Hematopoietic multipotent progenitor cell treated with erythropoietin and hydrocortisone succinate and interleukin-3 and kit ligand, for 8 days (in vitro differentiated cells): Measurements from ENCODE around the gene GABPA.
"Not testable (repeated sequence)": the region's sequence is repeated elsewhere in the genome, so short reads cannot be mapped to it uniquely, and the experiment has no call there.

Experiments used
- DNase-seq: peaks from one replicate; pipeline ENCODE4 v3.0.0-alpha.2; 2015

Gene GABPA

DNA sequence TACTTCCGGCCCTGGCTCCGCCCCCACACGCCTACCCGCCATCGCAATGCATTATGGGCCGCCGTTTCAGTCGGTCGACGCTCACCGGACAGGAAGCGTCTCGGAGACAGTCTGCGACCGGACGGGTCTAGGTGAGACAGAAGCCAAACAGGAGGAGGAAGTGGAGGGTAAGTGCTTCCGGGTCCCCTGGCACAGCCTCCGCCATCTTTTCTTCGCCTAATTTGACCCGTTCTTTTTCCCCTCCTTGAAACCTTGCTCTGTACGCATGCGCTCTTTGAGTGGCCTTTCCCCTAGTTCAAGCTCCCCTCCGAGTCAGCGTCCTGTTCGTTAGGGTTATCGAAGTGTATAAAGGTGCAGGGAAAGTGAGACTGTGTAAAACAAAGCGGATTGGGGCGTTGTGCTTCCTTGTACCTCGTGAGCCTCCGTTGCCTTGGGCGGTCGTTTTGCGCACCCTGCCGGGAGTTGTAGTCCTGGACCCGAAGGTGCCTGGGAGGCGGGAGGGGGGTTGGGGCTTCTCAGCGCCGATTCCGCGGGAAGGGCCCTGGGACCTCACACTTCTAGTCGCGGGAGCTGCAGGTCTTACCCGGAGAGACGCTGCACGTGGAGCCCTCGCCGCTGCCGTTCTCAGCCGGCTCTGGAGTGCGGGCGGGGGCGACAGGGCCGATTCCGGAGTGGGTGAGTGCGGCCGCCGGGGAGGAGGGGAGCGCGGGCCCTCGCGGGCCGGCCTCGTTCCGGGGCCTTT, at the start of gene GABPA, which contains the start of gene ATP5PF:
GABPA (plus strand) TSS at position 69 of the 742 bp plus-strand sequence. CDS start 6,627 bp downstream, outside the sequence.
ATP5PF (minus strand) TSS at position 1 of the 742 bp plus-strand sequence. CDS start 5,110 bp downstream, outside the sequence.
- peak; percentile 99 for DNase-seq

DNA sequence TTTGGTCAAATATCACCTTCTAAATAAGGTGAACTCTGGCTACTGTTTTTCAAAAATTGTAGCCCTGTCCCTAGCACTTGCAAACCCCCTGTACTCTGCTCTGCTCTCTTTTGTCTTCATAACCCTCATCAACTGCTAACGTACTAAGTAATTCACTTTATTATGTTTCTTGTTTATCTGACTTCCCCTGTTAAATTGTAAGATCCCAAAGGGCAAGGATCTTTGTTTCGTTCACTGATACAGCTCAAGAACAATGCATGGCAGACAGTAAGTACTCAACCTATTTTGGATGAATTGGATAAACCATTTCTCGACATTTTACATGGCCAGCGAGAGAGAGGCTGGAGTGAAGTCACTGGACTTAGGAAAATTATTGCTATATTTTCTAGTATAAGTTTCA, 47.0 kb upstream of the GABPA start:
- DNase-seq = no peak

DNA sequence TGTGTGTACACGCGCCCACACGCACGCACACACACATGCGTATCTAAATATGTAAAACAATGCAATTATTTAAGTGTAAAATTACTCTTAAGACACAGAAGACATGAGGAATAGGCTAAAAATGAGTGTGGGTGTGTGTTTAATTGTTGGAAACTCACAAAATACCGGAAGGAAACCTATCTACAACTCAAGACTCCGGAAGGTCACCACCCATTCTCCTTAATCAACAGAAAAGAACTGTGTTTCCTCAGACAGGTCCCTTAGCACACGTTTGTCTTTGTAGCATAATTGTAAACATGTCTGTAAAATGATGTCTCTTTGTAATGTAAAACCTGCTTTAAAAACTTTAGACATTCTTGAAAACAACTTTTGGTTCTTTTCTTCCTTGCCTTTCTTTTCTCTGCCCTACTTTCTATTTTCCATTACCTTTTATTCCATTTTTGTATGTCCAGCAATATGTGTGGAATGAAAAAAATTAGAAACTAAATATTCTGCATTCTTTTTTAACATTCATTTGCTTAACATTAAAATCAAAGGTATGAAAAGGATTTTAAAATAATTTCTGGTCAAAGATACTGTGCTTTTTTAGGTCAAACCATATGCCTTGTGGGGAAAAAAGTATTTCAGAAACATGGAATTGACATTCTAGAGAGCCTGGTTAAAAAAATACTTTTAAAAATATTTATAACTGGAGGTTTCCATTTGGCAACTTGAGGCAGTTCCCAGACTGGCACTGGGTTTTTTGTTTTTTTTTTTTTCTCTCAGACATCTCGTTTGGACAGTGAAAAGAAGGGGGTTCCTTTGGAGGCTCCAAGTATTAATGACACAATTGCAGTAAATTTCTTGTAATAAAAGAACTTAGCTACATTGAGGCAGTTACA, 46.3 kb upstream of the GABPA start:
- DNase-seq = no peak

DNA sequence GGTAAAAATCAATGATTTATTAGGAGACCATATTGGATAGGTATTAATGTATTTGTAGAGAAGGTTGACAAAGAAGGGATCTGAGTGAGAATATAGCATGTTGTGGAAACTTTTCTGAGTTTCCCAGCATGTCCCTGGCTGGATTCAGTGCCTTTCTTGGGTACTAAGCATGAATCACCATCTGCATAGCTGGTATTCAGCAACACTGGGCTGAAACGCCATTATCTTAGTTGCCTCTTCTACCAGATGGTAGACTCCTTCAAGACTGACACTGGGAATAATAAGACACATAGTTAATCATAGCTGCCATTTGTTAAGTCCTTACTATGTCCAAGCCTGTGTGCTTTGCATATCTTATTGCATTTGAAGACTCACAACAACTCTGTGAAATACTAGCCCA, 45.5 kb upstream of the GABPA start:
- no peak for DNase-seq

DNA sequence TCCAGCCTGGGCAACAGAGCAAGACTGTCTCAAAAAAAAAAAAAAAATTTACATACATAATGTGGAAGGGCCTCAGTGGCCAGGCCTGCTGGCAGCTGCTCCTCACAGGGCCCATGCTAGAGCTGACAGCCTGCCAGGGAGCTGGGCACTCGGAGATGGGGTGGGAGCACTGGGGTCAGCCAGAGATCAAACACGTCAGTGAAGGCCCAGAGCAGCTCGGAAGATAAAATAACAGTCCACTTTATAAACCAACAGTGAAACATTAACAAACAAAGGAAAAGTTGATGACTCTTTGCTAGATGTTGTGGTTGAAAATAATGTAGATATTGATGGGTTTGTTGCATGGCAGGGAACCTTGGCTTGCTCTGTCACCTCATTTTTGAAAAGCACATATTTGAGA, 42.8 kb upstream of the GABPA start:
- no peak for DNase-seq

DNA sequence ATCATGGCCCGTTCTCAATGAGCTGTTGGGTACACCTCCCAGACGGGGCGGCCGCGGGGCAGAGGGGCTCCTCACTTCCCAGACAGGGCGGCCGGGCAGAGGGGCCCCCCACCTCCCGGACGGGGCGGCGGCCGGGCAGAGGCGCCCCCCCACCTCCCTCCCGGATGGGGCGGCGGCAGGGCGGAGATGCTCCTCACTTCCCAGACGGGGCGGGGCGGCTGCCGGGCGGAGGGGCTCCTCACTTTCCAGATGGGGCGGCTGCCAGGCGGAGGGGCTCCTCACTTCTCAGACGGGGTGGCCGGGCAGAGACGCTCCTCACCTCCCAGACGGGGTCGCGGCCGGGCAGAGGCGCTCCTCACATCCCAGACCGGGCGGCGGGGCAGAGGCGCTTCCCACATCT, 39.3 kb upstream of the GABPA start:
- DNase-seq = not testable (repeated sequence)

DNA sequence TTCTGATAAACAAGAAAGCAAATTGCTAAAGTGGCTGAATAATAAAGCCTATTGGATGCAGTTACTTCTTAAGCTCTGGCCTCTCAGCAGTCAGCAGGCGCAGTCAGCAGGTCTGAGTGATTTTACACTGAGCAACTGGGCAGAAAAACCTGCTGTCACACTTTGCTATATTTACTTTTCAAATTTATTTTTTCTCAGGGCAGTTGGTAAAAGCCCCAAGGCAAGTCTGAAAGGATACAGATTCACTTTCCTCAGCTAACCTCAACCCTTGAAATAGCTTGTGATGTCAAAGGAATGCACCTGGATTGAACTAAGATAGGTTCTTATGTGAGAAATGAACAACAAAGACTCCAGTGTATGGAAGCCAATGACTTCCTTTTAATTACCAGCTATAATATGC, 34.0 kb upstream of the GABPA start:
- DNase-seq = no peak

DNA sequence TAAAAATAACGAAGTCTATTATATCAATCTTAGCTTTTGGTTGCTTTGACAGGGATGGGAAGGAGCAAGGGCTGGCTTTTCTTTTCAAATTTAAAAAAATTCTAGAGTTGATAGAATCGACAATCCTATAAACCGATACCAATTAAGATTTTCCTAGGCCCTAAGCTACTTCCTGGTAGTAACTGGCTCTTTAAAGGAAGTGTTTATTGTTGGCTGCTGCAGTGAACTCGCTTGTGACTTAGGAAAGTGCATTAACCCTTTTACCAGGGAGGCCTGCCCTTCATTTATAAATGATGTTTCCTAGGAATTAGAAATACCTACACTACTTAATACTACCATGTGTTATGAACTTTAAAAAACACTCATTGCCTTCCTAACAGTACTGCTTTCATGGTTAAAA, 33.2 kb upstream of the GABPA start:
- DNase-seq = no peak

DNA sequence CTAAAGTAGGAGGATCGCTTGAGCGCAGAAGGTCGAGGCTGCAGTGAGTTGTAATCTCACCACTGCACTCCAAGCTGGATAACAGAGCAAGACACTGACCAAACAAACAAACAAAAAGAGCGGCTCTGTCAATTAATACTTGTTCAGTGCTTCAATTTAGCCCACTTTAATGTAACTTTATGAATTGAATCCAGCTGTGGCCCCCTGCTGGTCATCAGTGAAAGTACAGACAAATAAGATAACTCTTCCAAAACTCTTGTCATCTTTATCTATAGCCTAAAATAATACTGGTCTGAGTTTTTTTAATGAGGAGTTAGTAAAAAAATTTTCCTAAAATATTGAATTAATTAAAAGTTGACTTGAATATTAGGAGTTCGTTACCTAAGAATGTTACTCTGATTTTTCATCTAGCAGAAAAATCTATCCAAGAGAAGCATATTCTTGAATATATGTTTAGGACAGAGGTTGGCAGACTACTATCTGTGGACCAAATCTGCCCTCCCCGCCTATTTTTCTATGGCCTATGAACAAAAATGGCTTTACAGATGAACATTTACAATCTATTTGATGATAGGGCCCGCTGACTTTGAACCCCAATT, 26.2 kb upstream of the GABPA start:
- peak; percentile 76 for DNase-seq

DNA sequence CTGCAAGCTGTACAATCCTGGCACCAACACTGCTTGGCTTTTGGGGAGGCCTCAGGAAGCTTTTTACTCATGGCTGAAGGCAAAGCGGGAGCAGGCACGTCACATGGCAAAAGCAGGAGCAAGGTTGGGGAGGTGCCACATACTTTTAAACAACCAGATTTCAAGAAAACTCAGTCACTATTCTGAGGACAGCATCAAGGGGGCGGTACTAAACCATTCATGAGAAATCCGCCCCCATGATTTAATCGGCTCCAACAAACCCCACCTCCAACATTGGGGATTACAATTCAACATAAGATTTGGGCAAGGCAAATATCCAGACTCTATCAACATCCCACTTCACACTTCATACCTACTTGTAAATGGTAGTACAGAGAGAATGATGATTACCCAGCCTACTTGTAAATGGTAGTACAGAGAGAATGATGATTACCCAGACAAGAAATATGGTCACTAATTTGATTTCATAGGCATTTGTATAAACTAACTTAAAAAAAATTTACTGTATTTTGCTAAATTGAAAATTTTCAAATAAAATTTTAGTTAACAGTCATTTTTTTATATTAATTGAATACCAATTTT, 25.0 kb upstream of the GABPA start:
- DNase-seq = peak; percentile 19

DNA sequence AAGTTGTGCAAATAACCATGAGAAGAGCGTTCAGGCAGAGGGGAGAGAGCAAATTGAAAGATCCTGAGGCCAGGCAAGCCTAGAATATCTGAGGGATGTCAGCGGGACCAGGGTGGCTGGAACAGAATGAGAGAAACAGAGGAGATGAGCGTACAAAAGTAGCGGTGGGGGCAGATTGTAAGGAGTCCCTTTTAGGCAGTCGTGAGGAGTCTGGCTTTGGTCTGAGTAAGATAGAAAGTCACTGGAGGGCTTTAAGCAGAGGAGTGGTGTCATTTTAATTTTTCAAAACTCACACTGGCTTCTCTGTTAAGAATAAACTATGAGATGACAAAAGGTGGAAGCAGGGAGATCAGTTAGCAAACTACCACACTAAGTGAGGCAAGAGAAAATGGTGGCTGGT, 24.2 kb upstream of the GABPA start:
- no peak for DNase-seq

DNA sequence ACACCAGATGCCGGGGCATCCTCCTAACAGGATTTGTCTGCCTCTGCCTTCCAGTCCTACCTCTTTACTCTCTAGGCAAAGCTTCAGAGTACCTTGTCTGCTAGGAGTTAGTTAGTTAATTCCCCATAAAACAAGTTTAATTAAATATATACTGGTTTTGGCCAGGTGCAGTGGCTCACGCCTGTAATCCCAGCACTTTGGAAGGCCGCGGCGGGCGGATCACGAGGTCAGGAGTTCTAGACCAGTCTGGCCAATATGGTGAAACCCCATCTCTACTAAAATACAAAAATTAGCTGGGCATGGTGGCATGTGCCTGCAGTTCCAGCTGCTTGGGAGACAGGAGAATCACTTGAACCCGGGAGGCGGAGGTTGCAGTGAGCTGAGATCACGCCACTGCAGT, 20.7 kb upstream of the GABPA start:
- not testable (repeated sequence) for DNase-seq

DNA sequence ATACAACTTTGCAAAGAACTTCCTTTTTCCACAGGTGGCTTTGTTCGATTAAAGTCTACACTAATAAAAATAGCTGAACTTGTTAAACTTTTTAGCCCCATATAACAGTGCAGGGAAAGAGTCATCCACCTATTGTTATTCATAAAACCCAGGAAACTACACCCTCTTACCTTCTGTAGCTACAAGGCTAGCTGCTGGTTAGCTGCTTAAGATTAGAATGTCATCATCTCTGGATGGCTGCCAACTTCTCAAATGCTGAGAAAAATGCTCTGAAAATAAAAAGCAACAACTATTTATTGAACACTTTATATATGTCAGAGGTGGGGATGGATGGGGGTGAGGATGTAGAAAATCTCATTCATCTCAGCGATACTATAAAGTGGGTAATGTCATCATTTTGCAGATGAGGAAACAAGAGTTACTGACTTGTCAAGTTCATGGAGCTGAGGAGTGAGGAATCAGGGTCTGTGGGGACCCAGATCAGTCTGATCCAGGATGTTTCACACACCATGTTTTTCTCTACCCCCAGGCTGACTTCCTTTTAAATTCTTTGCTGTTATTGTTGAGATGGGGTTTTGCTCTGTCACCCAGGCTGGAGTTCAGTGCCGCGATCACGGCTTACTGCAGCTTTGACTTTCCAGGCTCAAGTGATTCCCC, 17.2 kb upstream of the GABPA start:
- peak; percentile 70 for DNase-seq

DNA sequence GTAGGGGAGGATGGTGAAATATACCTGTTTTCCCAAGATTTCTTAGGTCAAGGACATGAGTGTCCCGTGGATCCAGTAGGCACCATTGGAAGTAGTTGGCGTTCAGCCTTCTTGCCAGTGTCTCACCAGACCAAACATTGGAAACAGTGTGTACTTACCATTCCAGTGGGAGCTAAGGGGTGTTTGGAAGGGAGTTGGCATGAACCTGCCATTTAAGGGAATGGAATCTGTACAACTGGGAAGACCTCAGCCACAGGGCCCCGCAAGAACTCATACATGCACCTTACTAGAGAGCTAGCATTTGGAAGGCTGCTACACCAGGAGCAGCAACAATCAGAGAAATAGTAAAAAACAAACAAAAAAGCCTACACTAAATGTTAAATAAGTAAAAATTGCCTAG, 12.8 kb upstream of the GABPA start:
- DNase-seq = no peak

DNA sequence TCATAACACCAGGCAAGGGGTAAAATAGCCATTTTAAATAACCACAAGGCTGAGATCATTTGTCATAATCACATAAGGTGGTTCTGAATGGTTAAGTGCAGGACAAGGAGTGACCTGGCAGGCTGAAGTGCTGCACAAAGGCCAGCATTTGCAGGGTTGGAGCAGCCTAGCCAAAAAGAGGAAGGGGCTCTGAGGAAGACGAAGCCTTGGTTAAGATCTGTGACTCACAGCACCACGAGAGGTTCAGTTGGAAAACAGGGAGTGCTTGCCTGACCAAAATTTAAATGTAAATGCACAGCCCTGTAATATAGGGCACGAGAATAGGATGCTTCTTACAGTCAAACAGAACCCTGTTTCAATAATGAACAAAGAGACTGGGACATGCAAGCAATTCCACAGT, 12.1 kb upstream of the GABPA start:
- no peak for DNase-seq

DNA sequence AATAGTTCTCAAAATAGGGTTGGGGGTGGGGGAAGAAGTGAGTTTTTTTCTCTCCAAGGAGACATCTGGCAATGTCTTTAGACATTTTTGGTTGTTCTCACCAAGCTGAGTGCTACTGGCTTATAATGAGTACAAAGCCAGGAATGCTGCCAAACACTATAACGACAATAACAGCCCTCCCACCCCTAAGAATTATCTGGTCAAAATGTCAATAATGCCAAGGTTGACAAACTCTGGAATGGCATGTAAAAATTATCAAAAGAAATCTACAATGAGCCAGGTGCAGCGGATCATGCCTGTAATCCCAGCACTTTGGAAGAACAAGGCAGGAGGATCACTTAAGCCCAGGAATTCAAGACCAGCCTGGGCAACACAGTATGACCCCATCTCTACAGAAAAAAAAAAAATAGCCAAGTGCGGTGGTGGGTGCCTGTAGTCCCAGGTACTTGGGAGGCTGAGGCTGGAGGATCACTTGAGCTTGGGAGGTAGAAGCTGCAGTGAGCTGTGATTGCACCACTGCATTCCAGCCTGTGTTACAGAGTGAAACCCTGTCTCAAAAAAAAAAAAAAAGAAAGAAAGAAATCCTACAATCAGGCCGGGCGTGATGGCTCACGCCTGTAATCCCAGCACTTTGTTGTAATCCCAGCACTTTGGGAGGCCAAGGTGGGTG, 2.5 kb upstream of the GABPA start:
- no peak for DNase-seq

DNA sequence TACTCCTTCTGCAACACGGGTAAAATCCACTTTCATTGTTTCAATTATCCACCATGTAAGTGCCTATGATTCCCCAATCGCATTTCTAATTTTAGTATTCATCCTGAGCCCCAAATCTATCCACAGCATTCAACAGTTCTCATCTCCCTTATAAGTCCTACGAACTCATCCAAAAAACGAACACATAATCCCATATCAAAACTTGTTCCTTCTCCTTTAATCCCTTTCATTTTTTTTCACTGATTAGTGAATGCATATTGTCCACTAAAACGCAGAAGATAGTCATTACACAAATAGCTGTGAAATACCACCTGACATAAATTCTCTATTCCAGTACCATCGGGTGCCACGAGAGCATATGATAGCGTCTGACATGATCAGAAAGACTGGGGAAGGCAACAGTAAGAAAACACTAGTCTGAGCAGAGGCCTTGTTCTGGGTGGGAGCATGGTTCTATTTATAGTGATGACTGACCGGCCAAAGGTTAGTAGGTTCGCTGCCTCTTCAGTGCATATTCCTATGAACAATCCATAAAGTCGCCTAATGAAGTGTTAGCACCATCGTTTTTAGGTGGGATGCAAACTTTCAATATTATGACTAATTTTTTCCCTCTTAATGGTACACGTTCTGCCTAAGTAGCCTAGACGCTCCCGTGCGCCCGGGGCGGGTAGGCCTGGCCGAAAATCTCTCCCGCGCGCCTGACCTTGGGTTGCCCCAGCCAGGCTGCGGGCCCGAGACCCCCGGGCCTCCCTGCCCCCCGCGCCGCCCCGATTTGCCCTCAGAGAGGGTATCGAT, 716 bp upstream of the GABPA start:
- peak; percentile 43 for DNase-seq

DNA sequence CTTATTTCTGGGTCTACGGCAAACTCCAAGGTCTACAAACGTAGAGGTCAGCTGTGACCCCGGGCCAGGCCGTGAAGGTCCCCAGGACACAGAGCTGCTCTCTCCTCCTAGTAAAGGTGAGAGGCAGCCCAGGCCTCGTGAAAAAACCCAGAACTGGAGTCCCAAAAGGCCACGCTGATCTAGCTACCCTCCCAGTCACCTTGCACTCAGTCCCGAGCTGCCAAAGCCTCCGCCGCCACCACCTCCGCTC, 193 bp upstream of the GABPA start:
- no peak for DNase-seq

DNA sequence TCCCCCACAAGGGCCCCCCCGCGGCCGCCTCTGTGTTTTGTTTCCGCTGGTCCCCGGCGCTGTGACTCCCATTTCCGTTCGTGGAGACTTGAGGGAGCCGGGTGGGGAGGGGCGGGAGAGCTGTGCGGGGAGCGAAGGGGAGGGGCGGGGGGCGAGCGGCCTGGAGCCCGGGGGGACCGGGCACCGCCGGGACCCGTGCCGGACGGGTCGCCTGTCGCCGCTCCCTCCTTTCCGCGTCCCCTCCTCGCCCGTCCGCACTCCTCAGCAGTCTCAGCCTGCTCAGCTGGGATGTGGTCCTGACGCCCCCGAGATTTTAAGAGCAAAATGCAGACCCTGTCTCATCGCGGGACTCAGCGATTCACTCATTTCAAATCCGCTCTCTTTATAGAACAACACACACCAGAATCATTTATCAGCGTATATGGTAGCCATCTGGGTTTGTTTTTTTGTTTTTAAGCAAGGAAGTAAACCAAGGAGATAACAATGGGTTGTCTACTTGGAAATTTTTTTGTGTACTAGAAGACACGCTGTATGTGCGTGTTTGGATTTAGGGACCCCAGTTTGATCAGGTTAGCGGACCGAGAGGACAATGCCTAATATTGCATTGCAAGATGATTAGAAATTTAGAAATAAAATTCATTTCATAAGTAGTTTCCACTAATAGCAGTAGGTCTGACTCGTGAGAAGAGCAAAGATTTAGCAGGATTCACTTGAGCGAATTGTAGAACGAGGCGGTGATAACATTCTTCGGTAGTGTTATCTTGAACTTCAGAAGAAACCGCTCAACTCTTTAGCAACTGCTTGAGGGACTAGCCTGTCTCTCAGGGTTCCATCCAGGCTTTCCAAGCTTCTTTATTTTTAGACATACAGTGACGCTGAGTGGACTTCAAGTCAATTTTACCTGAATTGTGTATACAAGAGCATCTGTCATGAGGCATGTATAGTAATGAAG, 1.1 kb downstream of the GABPA start:
- DNase-seq = peak; percentile 74

DNA sequence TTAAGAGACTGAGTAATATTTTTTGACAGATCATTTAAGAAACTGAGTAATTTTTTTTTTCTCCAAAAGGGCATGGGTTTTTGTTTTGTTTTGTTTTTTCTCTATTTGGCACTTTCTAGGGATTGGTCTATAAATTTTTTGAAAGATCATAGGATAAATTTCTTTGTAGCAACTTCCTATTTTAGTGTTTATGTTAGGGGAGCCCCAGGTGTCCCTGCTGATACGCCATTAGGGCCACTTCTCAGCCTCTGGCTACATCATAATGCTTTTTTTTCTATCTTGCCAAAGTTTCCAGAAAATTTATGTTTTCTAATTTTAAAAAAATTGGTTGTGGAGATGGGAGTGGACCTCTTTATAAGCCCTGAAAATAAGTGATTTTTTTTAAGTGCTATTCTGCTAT, 2.6 kb downstream of the GABPA start:
- DNase-seq = no peak
